SK-N-SH treated with all-trans-retinoic acid at 6 μM for 48 hours (cell line): Measurements from ENCODE around the gene TPM1.
"Not testable (repeated sequence)": the region's sequence is repeated elsewhere in the genome, so short reads cannot be mapped to it uniquely, and the experiment has no call there.

Experiments used
- ATAC-seq: fragments of 200-7000 bp; cut with Tn5 transposase; 3 replicates; pipeline ENCODE4 v1.9.1; 2020; ENCODE audit warnings: mild to moderate bottlenecking, moderate library complexity
- BACH2 ChIP-seq: fragments of 250-450 bp; sonication (Bioruptor Pico); IDR thresholded peaks from 2 replicates; pipeline ENCODE4 v1.9.0; 2021; ENCODE audit warnings: mild to moderate bottlenecking, borderline replicate concordance
- CSDC2 ChIP-seq: fragments of 250-450 bp; sonication (Bioruptor Pico); IDR thresholded peaks from 2 replicates; pipeline ENCODE4 v1.5.0; 2020; ENCODE audit warnings: mild to moderate bottlenecking, moderate library complexity
- ESRRG ChIP-seq: fragments of 250-450 bp; sonication (Bioruptor Pico); IDR thresholded peaks from 2 replicates; pipeline ENCODE4 v1.6.1; 2021; ENCODE audit warnings: mild to moderate bottlenecking
- GLIS3 ChIP-seq: fragments of 250-450 bp; sonication (Bioruptor Pico); IDR thresholded peaks from 2 replicates; pipeline ENCODE4 v1.5.0; 2020; ENCODE audit warnings: mild to moderate bottlenecking, moderate library complexity
- ISL1 ChIP-seq: fragments of 250-450 bp; sonication (Bioruptor Pico); IDR thresholded peaks from 2 replicates; pipeline ENCODE4 v2.1.2; 2022; ENCODE audit warnings: mild to moderate bottlenecking, moderate library complexity
- OSR1 ChIP-seq: fragments of 250-450 bp; sonication (Bioruptor Pico); IDR thresholded peaks from 2 replicates; pipeline ENCODE4 v1.8.0; 2022; ENCODE audit warnings: moderate library complexity, mild to moderate bottlenecking, inconsistent platforms
- PPARA ChIP-seq: fragments of 250-450 bp; sonication (Bioruptor Pico); IDR thresholded peaks from 2 replicates; pipeline ENCODE4 v1.5.0; 2020; ENCODE audit warnings: mild to moderate bottlenecking, borderline replicate concordance
- RARB ChIP-seq: fragments of 250-450 bp; sonication (Bioruptor Pico); IDR thresholded peaks from 2 replicates; pipeline ENCODE4 v1.8.0; 2021; ENCODE audit warnings: mild to moderate bottlenecking, moderate library complexity
- SNAI2 ChIP-seq: fragments of 250-450 bp; sonication (Bioruptor Pico); IDR thresholded peaks from 2 replicates; pipeline ENCODE4 v1.5.0; 2020; ENCODE audit warnings: mild to moderate bottlenecking, moderate library complexity
- TCF4 ChIP-seq: fragments of 250-450 bp; sonication (Bioruptor Pico); IDR thresholded peaks from 2 replicates; pipeline ENCODE4 v1.8.0; 2021; ENCODE audit warnings: mild to moderate bottlenecking, moderate library complexity, borderline replicate concordance
- TOX ChIP-seq: fragments of 250-450 bp; sonication (Bioruptor Pico); IDR thresholded peaks from 2 replicates; pipeline ENCODE4 v1.8.0; 2021; ENCODE audit warnings: mild to moderate bottlenecking, moderate library complexity, borderline replicate concordance
- ZC3H10 ChIP-seq: fragments of 250-450 bp; sonication (Bioruptor Pico); IDR thresholded peaks from 2 replicates; pipeline ENCODE4 v1.5.1; 2021; ENCODE audit warnings: mild to moderate bottlenecking, moderate library complexity
- ZFP3 ChIP-seq: fragments of 250-450 bp; sonication (Bioruptor Pico); IDR thresholded peaks from 2 replicates; pipeline ENCODE4 v1.5.0; 2020; ENCODE audit warnings: mild to moderate bottlenecking, moderate library complexity
- ZFP30 ChIP-seq: fragments of 450-650 bp; formaldehyde crosslinking; IDR thresholded peaks from 2 replicates; pipeline ENCODE4 v1.5.0; 2022; ENCODE audit warnings: mild to moderate bottlenecking, moderate library complexity
- ZNF565 ChIP-seq: fragments of 450-650 bp; formaldehyde crosslinking; conservative IDR thresholded peaks from 2 replicates; pipeline ENCODE4 v1.5.0; 2020; ENCODE audit warnings: low read depth, mild to moderate bottlenecking, moderate library complexity
- ZNF8 ChIP-seq: fragments of 450-650 bp; formaldehyde crosslinking; IDR thresholded peaks from 2 replicates; pipeline ENCODE4 v1.5.0; 2020; ENCODE audit warnings: mild to moderate bottlenecking, moderate library complexity
- TF ChIP-seq, protein P1 (sequence below): fragments of 250-450 bp; sonication (Bioruptor Pico); IDR thresholded peaks from 2 replicates; pipeline ENCODE4 v1.5.1; 2020; ENCODE audit warnings: low read depth, mild to moderate bottlenecking, moderate library complexity
- TF ChIP-seq, protein P2 (sequence below): fragments of 250-450 bp; sonication (Bioruptor Pico); IDR thresholded peaks from 2 replicates; pipeline ENCODE4 v1.5.0; 2020; ENCODE audit warnings: mild to moderate bottlenecking, moderate library complexity
- TF ChIP-seq, protein P3 (sequence below): fragments of 250-450 bp; sonication (Bioruptor Pico); IDR thresholded peaks from 2 replicates; pipeline ENCODE4 v1.5.1; 2021; ENCODE audit warnings: mild to moderate bottlenecking, moderate library complexity
- TF ChIP-seq, protein P4 (sequence below): fragments of 250-450 bp; sonication (Bioruptor Pico); IDR thresholded peaks from 2 replicates; pipeline ENCODE4 v1.8.0; 2021; ENCODE audit warnings: low read depth, mild to moderate bottlenecking, moderate library complexity, borderline replicate concordance

Gene TPM1

DNA sequence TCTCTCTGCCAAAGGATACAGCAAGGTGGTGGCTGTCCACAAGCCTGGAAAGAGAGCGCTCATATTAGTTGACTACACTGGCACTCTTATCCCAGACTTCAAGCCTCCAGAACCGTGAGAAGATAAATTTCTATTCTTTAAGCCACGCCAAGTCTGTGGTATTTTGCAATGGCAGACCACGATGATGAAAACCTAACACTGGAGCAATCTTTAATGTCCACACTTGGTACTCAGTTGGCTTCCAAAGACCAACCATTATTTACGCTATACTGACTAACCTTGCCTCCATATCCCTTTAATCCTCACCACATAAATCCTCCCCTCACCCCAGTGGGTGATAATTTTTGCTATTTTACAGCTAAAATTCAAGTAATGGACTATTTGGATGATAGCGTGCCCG lies 62.2 kb downstream of the TPM1 start:
- ATAC-seq: no peak
- TF ChIP-seq OSR1 (CRISPR knock-in tag): no peak
- TF ChIP-seq ESRRG (CRISPR knock-in tag): no peak
- TF ChIP-seq PPARA (CRISPR knock-in tag): no peak
- TF ChIP-seq ISL1: no peak
- TF ChIP-seq CSDC2 (CRISPR knock-in tag): no peak
- no peak for TF ChIP-seq SNAI2
- TF ChIP-seq ZNF8 (CRISPR knock-in tag): no peak
- no peak for TF ChIP-seq RARB
- no peak for TF ChIP-seq ZC3H10
- no peak for TF ChIP-seq TCF4 (CRISPR knock-in tag)
- TF ChIP-seq, protein P1, sequence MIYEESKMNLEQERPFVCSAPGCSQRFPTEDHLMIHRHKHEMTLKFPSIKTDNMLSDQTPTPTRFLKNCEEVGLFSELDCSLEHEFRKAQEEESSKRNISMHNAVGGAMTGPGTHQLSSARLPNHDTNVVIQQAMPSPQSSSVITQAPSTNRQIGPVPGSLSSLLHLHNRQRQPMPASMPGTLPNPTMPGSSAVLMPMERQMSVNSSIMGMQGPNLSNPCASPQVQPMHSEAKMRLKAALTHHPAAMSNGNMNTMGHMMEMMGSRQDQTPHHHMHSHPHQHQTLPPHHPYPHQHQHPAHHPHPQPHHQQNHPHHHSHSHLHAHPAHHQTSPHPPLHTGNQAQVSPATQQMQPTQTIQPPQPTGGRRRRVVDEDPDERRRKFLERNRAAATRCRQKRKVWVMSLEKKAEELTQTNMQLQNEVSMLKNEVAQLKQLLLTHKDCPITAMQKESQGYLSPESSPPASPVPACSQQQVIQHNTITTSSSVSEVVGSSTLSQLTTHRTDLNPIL (CRISPR knock-in tag): no peak
- TF ChIP-seq ZFP3 (CRISPR knock-in tag): no peak
- TF ChIP-seq ZFP30 (CRISPR knock-in tag): no peak
- TF ChIP-seq, protein P2, sequence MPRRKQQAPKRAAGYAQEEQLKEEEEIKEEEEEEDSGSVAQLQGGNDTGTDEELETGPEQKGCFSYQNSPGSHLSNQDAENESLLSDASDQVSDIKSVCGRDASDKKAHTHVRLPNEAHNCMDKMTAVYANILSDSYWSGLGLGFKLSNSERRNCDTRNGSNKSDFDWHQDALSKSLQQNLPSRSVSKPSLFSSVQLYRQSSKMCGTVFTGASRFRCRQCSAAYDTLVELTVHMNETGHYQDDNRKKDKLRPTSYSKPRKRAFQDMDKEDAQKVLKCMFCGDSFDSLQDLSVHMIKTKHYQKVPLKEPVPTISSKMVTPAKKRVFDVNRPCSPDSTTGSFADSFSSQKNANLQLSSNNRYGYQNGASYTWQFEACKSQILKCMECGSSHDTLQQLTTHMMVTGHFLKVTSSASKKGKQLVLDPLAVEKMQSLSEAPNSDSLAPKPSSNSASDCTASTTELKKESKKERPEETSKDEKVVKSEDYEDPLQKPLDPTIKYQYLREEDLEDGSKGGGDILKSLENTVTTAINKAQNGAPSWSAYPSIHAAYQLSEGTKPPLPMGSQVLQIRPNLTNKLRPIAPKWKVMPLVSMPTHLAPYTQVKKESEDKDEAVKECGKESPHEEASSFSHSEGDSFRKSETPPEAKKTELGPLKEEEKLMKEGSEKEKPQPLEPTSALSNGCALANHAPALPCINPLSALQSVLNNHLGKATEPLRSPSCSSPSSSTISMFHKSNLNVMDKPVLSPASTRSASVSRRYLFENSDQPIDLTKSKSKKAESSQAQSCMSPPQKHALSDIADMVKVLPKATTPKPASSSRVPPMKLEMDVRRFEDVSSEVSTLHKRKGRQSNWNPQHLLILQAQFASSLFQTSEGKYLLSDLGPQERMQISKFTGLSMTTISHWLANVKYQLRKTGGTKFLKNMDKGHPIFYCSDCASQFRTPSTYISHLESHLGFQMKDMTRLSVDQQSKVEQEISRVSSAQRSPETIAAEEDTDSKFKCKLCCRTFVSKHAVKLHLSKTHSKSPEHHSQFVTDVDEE (CRISPR knock-in tag): no peak

DNA sequence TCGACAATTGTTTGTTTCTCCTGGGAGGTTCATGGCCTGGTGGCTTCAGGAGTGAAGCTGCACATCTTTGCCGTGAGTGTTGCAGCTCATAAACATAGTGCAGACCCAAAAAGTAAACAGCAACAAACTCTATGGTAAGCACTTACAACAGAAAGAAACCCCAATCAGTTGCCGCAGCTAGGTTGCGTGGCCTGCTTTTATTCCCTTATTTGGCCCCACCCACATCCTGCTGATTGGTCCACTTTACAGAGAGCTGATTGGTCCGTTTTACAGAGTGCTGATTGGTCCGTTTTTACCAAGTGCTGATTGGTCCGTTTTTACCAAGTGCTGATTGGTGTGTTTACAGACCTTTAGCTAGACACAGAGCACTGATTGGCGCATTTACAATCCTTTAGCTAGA lies 62.8 kb downstream of the TPM1 start:
- ATAC-seq: not testable (repeated sequence)

DNA sequence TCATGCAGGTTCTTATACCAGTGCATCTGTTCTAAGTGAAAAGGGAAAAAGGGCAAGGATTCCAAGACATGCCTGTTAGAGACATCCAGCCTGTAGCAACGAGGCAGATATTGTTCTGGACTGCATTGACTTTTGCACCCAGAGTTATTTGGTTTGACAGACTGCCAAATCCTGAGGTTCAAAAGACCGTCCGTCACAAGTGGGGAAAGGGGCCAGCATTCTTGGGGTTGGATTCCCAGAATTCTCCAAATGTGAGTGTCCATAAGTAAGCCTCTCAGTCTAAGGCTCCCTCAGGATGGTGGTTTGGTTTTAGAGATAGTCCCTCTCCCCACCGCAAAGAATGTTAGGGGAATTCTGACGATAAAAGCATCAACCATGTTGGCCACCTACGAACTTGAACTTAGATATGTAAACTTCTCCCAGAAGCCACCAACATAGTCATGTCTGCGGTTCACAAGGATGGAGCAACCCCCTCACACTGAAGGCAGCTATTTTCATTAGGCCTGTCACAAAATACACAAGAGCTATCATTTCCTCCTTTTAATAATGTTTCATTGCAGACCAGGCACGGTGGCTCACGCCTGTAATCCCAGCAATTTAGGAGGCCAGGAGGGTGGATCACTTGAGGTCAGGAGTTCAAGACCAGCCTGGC lies 65.5 kb downstream of the TPM1 start:
- TF ChIP-seq TOX (CRISPR knock-in tag): peak; percentile 47; the same call in 1 of the 2 replicates
- TF ChIP-seq ZFP30 (CRISPR knock-in tag): no peak
- TF ChIP-seq CSDC2 (CRISPR knock-in tag): peak; percentile 76
- peak; percentile 96 for ATAC-seq

DNA sequence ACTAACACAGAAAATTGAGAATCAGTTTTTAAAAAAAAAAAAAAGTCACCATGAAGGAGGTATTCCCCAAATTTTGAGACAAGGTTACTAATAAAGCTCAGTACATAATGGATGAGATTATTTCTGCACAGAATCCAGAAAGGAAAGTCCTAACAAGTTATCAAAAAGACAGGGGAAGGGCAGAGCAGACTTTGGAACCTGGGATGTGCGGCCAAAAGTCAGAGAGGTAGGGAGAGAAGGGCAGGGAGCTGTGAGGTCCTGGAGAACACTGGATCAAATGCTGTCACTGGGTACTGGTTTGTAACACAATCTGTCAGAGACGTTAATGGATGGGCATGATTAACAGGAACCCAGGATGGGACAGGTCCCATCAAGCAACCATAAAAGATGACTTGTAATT lies 67.0 kb downstream of the TPM1 start:
- TF ChIP-seq ZFP30 (CRISPR knock-in tag) (no peak), ZC3H10 (no peak), TOX (CRISPR knock-in tag) (no peak), BACH2 (CRISPR knock-in tag) (no peak), CSDC2 (CRISPR knock-in tag) (no peak), RARB (no peak), ZNF565 (CRISPR knock-in tag) (no peak)
- TF ChIP-seq, protein P3, sequence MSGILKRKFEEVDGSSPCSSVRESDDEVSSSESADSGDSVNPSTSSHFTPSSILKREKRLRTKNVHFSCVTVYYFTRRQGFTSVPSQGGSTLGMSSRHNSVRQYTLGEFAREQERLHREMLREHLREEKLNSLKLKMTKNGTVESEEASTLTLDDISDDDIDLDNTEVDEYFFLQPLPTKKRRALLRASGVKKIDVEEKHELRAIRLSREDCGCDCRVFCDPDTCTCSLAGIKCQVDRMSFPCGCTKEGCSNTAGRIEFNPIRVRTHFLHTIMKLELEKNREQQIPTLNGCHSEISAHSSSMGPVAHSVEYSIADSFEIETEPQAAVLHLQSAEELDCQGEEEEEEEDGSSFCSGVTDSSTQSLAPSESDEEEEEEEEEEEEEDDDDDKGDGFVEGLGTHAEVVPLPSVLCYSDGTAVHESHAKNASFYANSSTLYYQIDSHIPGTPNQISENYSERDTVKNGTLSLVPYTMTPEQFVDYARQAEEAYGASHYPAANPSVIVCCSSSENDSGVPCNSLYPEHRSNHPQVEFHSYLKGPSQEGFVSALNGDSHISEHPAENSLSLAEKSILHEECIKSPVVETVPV: no peak
- no peak for ATAC-seq

DNA sequence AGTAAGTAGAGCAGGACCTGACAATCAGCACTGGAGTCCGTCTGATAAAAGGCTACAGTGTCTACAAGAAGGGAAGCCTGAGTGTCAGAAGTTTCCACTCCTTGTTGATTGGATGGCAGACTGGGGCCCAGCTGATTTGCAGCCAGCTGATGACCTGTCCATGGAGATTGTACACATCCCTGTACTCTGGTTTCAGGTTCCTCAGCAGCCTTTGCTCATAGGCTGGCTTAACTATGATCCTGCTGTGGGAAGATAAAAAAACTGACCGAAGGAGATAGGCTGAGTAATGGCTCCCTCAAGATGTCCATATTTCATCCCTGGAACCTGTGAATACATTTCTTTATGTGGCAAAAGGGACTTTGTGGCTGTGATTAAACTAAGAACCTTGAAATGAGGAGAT lies 67.4 kb downstream of the TPM1 start:
- TF ChIP-seq, protein P4, sequence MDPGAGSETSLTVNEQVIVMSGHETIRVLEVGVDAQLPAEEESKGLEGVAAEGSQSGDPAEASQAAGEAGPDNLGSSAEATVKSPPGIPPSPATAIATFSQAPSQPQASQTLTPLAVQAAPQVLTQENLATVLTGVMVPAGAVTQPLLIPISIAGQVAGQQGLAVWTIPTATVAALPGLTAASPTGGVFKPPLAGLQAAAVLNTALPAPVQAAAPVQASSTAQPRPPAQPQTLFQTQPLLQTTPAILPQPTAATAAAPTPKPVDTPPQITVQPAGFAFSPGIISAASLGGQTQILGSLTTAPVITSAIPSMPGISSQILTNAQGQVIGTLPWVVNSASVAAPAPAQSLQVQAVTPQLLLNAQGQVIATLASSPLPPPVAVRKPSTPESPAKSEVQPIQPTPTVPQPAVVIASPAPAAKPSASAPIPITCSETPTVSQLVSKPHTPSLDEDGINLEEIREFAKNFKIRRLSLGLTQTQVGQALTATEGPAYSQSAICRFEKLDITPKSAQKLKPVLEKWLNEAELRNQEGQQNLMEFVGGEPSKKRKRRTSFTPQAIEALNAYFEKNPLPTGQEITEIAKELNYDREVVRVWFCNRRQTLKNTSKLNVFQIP: no peak
- no peak for TF ChIP-seq SNAI2
- TF ChIP-seq TCF4 (CRISPR knock-in tag): no peak
- no peak for TF ChIP-seq TOX (CRISPR knock-in tag)
- TF ChIP-seq OSR1 (CRISPR knock-in tag): no peak
- no peak for TF ChIP-seq GLIS3 (CRISPR knock-in tag)
- TF ChIP-seq PPARA (CRISPR knock-in tag): no peak
- TF ChIP-seq, protein P3: no peak
- TF ChIP-seq ZNF565 (CRISPR knock-in tag): no peak
- TF ChIP-seq, all 23 proteins: peak for 0
- ATAC-seq: no peak
